ENCODE measurements around the gene NR5A1.

DNA sequence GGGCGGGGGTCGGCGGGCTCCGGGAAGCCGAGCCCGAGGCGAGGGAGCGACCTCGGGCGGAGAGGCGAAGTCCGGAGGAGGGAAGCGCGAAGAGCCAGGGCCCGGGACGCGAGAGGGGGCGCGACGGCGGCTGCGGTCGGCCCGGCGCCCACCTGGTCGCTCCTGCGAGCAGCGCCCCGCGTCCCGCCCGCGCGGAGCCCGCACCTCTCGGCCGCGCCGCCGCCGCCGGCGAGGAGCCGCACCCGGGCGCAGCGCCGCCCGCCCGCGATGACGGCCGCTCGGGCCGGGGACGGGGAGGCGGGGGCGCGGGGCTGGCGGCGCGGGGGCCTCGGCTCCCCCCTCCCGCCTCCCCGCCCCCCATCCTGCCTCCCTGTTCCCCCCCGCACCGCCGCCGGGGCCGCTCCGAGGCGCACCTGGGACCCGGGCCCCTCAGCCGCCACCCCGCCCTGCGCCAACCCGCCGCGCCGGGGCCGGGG is 2.6 kb downstream of the NR5A1 start:
- TF ChIP-seq EZH2 (IDR thresholded peaks at IDR 0.05; ENCODE audit: insufficient read depth, poor library complexity, severe bottlenecking) (no peak), EZH2phosphoT487 (IDR thresholded peaks at IDR 0.05; ENCODE audit: insufficient read depth, low read depth) (no peak)

Measured in GM23248 (cell line).